Activated CD8-positive, alpha-beta memory T cell treated with anti-CD3 and anti-CD28 coated beads for 4 hours (primary cell): ENCODE measurements around the gene MACROD2.
"Not testable (repeated sequence)": the region's sequence is repeated elsewhere in the genome, so short reads cannot be mapped to it uniquely, and the experiment has no call there.

Experiments used
- DNase-seq, 2 donors: peaks; one replicate each; pipeline ENCODE4 v3.0.0-alpha.2; 2020; ENCODE audit warnings: low read depth in 2 of 2

The MACROD2 gene

GRCh38 chr20:14410869-14411555, 415.7 kb downstream of the MACROD2 start:
- no peak for DNase-seq

DNA sequence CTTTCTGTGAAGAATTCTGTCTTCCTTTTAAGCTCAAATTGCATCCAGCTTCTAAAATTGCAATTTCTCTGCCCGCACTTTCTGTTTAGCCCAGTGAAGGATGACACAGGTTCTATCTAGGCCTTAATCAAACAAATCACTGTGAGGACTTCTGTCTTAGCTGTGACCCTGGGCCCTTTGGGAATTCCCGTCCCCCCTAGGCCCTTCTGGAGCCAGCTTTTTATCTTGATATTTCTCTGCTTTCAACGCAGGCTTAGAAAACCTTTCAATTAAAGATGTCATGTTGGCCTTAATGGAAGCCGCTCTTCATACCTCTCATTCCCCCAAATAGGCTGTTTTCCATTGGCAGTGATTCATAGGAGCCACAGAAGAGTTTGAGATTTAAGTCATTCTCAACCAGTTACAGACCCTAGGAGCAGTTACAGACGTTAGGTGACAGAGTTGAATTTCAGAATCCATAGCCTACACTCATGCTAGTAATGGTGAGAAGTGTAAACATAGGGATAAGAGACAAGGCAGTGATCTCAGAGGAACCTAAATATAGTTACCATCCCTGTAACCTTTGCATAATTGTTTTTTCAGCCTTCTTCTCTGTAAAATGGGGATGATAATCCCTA, 416.9 kb downstream of the MACROD2 start:
- DNase-seq = no peak

DNA sequence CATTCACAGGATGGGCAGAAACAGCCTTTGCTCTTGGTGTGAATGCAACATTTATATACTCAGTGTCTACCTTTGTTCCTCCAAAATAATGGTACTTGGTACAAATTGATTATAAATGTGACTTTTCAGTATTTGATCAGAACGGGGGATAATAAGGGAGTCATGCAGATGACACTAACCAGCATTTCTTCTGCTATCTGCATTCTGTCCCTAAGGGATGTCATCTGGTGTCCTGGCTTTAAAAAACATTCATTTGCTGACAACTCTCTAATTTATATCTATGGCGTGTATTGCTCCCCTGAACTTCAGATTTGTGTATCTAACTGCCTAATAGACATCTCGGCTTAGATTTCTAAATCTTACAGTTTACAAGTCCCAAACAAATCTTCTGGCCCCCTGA, 418.5 kb downstream of the MACROD2 start:
- no peak for DNase-seq

GRCh38 chr20:14414560-14414959, 419.2 kb downstream of the MACROD2 start:
- DNase-seq = no peak

- DNase-seq = no peak
These were observed 420.2 kb downstream of the MACROD2 start for GRCh38 chr20:14415467-14415866.

DNA sequence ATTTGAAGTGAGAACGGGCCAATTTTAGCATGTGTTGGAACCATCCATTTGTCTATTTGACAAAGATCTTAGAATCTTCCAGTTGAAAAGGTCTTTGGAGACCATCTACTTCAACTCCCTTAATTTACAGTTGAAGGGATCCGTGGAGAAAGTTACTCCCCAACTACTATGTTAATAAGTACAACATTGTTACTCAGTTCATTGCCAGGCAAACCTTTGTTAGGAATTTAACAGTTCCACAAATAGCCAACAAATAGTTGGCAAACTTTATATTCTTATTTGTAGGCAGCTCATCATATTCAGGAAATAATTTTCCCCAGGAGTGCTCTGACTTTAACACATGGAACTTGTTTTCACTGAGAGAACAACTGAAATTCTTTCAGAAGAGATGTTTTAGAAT, 423.1 kb downstream of the MACROD2 start:
- no peak for DNase-seq

GRCh38 chr20:14422892-14423291, 427.6 kb downstream of the MACROD2 start:
- no peak for DNase-seq

DNA sequence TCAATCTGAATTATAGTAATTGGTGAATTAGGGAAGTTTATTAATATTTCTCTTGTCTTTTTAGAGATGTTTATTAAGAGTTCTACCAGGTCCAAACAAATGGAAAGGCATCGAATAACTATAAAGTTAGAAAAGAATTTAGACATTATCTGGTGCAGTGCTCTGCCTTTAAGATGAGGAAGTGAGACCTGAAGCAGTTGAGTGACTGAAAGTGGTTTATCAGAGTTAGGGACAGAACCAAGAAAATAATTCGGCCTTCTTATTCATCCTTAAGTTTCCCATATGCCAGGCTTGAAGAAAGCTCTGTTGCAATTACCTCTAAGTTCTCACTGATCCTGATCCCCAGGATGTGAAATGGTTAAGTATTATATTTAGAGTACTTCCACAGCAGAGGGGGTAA, 436.3 kb downstream of the MACROD2 start:
- no peak for DNase-seq

DNA sequence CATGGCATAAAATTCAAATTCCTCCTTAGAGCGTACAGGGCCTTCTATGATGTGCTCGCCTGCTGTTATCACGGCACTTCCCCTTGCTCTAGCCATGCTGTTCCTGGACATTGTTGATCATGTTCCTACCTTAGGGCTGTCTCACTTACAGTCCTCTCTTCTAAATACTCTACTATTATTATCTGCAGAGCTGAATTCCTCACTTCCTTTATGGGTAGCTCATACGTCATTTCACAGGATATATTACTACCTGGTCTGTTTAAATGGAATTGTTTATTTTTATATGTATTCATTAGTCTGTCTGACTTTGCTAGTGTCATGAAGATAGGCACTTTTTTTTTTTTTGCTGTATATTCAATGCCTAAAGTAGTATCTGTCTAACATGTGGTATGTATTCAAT, 436.8 kb downstream of the MACROD2 start:
- DNase-seq = no peak

DNA sequence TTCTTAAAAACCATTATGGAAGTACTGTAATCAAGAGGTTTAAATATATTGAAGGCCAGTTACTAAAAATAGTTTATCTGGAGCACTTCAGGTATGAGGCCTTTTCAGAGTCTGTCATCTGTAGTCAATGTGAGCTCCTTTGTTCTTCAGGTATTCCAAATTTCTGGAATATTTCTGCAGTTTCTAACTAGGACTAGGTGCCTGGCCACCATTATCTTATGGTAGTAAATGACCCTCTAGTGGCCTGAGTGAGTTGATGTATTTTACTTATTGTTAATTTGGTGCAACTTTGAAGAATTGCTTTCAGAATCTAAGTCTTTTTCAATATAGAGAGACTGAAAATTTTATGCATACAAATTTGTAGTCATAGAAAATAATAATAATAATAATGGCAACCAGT, 437.3 kb downstream of the MACROD2 start:
- no peak for DNase-seq

DNA sequence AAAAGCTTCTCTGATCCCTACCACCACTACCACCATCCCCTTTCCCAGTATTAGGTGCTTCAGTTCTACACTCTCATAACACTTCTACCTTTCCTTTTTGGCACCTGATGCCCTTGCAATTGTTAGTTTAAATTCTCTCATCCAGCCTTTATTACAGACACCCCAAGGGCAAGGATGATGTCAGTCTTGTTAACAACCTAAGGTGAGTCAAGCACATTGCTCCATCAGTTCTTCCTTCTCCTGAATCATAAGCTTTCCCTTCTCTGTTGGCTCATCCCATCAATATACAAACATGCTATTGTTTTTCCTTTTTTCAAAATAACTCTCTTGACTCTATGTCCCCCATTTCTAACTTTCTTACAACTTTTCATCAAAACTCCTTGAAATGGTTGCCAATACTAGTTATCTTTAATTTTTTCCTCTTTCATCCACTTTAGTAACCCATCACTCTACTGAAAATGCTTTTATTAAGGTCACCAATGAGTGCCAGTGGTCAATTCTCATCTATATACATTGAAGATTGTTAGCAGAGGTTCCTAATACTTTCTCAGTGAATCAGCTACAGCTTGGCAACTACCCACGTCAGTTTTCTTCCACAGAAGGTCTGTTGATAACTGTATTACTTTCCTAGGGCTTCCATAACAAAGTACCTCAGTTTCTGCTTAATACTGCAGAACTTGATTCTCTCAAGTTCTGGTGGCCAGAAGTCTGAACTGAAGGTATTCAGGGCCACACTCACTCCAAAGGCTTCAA, 439.2 kb downstream of the MACROD2 start:
- no peak for DNase-seq

DNA sequence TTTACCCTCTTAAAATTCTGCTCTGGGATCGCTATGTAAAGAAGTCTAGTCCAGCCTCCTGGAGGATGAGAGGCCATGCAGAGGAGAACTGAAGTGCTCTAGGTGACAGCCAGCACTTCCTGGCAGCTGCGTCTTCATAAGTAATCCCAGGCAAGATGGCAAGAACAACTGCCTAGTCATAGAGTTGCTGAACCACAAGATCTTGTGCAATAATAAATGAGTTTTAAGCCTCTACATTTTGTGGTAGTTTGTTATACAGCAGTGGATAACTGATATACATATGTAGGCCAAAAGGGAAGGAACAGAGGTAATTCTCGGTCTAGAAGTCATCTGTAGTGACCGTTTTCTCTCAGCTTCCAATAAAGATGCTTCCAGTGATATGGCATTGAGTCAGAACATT, 445.9 kb downstream of the MACROD2 start:
- no peak for DNase-seq

GRCh38 chr20:14444106-14444505, 448.8 kb downstream of the MACROD2 start:
- no peak for DNase-seq

DNA sequence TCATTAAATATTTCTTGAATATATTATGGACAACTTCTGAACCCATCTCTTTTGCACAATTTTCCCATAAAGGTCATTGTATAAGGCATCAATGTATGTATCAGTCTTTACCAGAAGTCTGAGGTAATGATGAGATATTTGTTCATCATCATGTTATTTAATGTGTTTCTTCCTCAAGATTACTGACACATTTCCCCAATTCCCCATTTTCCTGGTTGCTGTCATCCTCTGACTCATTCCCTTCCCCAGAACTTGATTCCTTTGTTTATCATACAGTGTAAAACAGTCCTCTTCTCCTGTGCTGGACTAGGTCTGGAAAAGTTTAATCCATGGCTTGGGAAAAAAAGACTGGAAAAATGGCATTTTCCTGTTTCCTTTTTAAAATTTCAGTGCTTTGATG, 450.0 kb downstream of the MACROD2 start:
- DNase-seq = no peak

GRCh38 chr20:14445902-14446301, 450.6 kb downstream of the MACROD2 start:
- no peak for DNase-seq

DNA sequence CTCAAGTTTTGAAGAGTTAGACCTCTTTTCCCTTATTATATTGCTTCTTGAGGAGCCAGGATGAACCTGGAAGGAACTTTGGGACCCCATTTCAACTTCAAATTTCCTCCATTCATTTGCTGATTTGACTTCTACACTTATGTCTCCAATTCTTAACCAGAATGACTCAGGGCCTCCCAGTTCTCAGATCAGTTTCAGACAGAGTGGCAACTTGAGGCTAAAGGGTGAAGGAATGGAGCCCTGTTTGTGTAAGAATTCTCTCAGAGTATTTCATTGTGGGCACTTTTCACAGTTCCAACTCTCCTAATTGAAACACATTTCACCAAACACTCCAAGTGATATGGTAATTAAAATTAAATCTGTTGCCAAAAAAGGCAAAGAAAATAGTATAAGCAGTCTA, 451.1 kb downstream of the MACROD2 start:
- DNase-seq = no peak

DNA sequence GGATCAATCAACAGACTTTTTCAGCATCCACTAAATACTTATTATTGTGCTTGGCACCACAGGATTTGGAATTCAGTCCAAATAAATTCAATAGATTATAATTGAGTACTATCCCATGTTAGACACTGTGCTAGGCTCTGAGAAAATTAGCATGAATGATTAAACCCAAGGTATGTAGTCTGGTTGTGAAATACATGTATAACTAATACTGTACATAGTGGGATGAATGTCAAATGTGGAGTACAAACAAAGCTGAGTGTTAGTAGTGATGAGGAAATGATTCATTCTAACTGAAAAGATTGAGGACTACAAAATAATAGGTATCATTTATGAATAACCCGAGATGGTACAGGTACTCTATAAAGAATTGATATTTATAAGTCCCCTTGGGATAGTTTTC, 454.0 kb downstream of the MACROD2 start:
- DNase-seq = no peak

DNA sequence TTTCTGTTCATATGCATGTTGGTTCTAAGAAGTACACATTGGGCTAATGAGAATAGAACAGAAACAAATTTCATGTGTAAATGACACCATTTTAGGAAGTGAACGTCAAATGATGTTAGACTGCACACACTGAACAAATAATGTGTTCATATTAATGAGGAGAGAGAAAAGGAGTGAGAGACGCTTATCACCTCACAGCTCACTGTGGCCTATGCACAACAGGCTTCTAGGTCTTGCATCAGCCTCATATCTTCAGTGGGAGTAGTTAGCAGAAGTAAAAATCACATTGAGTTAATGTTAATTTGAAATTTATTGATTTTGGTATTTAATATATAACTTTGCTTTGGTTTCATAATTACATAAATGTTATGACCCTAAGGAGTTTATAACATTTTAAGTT, 454.9 kb downstream of the MACROD2 start:
- no peak for DNase-seq

- no peak for DNase-seq
These were observed 456.1 kb downstream of the MACROD2 start for GRCh38 chr20:14451458-14451857.

DNA sequence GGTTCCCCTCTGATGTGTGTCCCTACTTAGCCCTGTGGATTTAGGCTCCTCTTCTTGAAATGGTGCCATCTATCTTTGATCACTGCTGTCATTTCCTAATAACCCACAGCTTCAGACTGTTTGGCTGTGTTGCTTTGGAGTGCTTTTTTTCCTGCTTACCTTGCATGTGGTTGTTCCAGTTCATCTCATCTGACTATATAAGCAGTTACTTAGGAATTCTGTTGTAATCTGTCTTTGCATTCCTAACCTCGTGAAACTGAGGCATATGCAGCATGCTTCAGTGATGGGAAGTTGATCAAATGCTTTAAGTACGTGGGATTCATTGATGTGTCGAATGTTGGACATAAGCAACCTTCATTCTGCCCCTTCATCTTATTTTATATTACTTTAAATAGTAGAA, 457.9 kb downstream of the MACROD2 start:
- no peak for DNase-seq

- DNase-seq = no peak
These were observed 459.0 kb downstream of the MACROD2 start for GRCh38 chr20:14454296-14454695.

DNA sequence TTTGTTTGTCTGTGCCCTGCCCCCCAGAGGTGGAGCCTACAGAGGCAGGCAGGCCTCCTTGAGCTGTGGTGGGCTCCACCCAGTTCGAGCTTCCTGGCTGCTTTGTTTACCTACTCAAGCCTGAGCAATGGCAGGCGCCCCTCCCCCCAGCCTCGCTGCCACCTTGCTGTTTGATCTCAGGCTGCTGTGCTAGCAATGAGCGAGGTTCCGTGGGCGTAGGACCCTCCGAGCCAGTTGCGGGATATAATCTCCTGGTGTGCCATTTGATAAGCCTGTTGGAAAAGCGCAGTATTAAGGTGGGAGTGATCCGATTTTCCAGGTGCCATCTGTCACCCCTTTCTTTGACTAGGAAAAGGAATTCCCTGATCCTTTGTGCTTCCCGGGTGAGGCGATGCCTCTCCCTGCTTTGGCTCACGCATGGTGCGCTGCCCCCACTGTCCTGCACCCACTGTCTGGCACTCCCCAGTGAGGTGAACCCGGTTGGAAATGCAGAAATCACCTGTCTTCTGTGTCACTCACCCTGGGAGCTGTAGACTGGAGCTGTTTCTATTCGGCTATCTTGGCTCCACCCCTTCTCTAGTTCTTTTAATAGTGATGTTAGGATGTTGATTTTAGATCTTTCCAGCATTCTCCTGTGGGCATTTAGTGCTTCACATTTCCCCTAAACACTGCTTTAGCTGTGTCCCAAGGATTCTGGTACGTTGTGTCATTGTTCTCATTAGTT, 471.9 kb downstream of the MACROD2 start:
- not testable (repeated sequence) for DNase-seq
